ENCODE results near the gene SLC17A2.

The SLC17A2 gene, protein sequence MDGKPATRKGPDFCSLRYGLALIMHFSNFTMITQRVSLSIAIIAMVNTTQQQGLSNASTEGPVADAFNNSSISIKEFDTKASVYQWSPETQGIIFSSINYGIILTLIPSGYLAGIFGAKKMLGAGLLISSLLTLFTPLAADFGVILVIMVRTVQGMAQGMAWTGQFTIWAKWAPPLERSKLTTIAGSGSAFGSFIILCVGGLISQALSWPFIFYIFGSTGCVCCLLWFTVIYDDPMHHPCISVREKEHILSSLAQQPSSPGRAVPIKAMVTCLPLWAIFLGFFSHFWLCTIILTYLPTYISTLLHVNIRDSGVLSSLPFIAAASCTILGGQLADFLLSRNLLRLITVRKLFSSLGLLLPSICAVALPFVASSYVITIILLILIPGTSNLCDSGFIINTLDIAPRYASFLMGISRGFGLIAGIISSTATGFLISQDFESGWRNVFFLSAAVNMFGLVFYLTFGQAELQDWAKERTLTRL

DNA sequence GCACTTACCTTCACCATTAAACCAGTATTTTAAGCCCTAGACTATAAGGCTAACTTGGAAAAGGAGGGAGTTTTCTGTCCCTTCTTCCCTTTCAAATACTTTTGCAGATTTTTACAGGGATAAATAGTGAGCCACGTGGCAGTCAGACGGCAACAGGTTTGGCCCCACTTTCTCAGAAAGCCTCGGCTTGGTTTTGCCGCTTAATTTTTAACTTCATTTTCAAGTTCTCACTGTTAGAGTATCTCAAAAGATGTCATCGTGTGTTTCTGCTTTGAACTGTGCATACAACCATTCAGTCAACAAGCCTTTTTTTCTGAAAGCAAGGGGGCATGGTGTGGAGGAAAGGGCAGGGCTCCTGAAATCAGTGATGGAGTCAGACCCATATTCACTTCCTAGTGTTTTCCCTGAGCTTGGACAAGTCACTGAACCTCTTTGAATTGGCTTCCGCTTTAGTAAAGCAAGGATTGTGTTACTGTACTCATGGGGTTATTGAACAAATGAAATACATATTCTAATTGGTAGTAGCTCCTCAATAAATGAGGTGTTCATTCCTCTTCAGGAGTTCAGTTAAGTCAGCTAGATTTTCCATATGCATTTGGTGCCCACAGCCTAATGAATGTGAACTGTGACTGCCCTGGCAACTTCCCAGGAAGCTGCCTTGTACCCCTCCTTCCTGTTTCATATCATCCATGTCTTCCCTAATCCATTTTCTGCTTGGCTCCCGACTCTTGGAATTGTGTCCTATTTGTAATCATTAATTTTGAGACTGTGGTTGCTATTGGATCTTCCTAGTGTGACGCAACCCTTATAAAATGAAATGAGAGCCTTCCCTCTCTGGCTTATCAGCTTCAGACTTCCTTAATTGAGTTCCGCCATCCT, at the start of gene SLC17A2:
SLC17A2 (minus strand) TSS at position 160 of the 879 bp plus-strand sequence. CDS start 4,895 bp downstream, outside the sequence.
- Mint-ChIP-seq H3K27ac (no peak within 1 kb of the TSS), H3K27me3 (no peaks in the 10 kb centered on the region), H3K4me3 (no peak within 1 kb of the TSS), H3K4me1 (no peaks in the 10 kb centered on the region), H3K9me3 (no peaks in the 10 kb centered on the region), H3K36me3 (no peaks in the 10 kb centered on the region)

DNA sequence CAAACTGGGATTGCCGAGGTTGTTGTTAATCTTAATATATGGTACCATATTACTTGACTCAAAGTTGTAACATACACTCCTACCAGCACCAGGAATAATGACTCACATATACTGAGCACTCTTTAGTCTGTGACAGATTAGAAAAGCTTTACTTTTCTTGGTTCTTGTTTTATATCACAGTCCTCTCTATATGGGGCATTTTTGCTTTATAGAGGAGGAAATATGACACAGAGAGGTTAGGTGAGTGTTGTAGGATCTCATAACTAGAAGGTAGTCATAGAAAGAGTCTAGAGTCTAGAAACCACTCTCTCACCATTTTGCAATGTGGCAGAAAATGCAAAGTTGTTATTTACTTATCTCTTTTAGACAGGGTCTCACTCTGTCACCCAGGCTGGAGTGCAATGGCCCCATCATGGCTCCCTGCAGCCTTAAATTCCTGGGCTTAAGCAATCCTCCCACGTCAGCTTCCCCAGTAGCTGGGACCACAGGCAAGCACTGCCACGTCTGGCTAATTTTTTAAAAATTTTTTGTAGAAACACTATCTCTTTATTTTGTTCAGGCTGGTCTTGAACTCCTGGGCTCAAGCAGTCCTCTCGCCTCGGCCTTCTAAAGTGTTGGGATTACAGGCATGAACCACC, 45.6 kb upstream of the SLC17A2 start:
- H3K27ac Mint-ChIP-seq = peak overlapping the region; percentile 51
- H3K9me3 Mint-ChIP-seq = no peaks in the 10 kb centered on the region
- H3K4me3 Mint-ChIP-seq = no peak overlapping the region
- H3K27me3 Mint-ChIP-seq = no peaks in the 10 kb centered on the region
- peaks cover 43% of the 10 kb centered on the region for H3K4me1 Mint-ChIP-seq
- peaks cover 27% of the 10 kb centered on the region for H3K36me3 Mint-ChIP-seq

DNA sequence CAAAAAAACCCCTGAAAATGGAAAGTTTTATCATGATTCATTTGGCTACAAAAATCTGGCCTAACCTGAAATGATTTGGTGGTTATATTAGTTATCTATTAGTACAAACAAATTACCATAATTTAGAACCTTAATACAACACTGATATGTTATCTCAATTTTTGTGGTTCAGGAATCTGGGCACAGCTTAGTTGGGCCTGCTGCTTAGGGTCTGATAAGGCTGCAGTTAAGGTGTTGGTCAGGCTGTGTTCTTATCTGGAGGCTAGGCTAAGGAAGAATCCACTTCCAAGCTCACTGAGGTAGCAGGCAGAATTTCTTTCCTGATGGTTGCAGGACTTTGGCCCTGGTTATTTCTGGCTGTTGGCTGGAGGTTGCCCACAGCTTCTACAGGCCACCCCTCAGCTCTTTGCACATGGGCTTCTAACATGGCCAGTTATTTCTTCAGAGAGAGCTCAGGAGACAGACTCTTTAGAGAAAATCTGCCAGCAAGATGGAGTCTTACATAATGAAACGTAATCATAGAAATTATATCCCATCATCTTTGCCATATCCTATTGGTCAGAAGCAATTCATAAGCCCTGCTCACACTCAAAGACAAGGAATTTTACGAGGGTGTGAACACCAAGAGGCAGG, 43.5 kb upstream of the SLC17A2 start:
- H3K4me3 Mint-ChIP-seq = no peak overlapping the region
- H3K9me3 Mint-ChIP-seq = no peaks in the 10 kb centered on the region
- peaks cover 35% of the 10 kb centered on the region for H3K36me3 Mint-ChIP-seq
- H3K27ac Mint-ChIP-seq = no peak overlapping the region
- H3K4me1 Mint-ChIP-seq = peaks cover 55% of the 10 kb centered on the region
- no peaks in the 10 kb centered on the region for H3K27me3 Mint-ChIP-seq

DNA sequence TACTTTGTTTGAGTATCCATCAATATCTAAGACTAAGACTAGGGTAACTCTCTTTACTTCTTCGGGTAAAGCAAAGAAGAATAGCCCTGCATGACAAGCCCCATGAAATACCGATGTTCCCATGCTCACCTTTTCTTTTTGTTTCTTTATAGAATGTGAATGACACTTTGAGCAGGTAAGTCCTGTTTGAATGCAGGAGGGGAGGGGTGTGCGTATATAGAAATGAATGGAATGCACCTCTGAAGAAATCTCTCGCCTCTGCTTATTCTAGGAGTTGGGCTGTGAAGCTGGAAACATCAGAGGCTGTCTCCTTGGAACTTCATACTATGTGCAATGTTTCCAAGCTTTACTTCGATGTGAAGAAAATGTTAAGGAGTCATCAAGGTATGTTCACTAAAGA, 42.4 kb upstream of the SLC17A2 start:
- peaks cover 66% of the 10 kb centered on the region for H3K4me1 Mint-ChIP-seq
- peak overlapping the region; percentile 46 for H3K27ac Mint-ChIP-seq
- H3K36me3 Mint-ChIP-seq = peaks cover 43% of the 10 kb centered on the region
- no peak overlapping the region for H3K4me3 Mint-ChIP-seq
- no peaks in the 10 kb centered on the region for H3K27me3 Mint-ChIP-seq
- H3K9me3 Mint-ChIP-seq = no peaks in the 10 kb centered on the region

DNA sequence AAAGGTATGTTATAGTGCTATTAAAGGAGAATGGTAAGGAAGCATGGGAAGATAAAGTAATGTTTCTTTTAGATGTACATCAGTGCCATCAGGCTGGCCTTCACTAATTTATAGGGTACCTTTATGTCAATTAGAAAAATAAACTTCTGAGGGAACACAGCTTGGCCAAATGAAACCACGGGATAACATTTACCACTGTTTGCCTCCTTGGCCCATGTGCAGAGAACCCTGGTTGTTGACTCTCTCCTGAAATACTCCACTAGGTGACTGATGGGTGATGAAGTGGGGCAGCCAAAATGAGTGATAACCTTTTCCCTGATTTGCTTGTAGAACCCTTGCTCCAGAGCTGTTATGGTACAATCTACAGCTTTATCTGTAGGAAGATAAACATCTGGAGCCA, 41.6 kb upstream of the SLC17A2 start:
- Mint-ChIP-seq H3K27me3 (no peaks in the 10 kb centered on the region), H3K4me1 (peaks cover 74% of the 10 kb centered on the region), H3K36me3 (peaks cover 48% of the 10 kb centered on the region), H3K4me3 (no peak overlapping the region), H3K9me3 (no peaks in the 10 kb centered on the region), H3K27ac (peak overlapping the region; percentile 66)

DNA sequence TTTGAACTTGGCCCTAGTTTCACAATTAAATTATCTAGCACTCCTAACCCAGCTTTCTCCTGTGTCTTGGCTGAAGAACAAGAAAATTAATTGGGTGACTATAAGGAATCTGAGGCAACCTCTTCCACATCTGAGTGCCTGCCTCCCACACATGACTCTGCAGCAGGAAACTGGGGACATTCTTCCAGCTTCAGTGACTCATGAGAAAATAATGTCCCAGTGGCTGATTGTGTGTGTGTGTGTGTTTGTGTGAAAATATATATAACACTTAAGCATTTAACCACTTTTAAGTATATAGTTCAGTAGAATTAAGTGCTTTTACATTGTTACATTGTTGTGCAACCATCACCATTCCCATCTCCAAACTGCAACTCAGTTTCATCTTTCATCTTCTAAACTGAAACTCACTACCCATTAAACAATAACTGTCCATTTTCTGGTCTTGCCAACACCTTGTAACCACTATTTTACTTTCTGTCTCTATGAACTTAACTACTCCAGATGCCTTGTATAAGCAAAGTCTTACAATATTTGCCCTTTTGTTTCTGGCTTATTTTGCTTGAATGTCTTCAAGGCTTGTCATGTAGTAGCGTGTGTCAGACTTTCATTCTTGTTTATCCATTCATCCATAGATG, 40.8 kb upstream of the SLC17A2 start:
- H3K36me3 Mint-ChIP-seq = peaks cover 51% of the 10 kb centered on the region
- no peaks in the 10 kb centered on the region for H3K9me3 Mint-ChIP-seq
- peaks cover 75% of the 10 kb centered on the region for H3K4me1 Mint-ChIP-seq
- H3K4me3 Mint-ChIP-seq = peak overlapping the region; percentile 0
- H3K27me3 Mint-ChIP-seq = no peaks in the 10 kb centered on the region
- peak overlapping the region; percentile 76 for H3K27ac Mint-ChIP-seq

DNA sequence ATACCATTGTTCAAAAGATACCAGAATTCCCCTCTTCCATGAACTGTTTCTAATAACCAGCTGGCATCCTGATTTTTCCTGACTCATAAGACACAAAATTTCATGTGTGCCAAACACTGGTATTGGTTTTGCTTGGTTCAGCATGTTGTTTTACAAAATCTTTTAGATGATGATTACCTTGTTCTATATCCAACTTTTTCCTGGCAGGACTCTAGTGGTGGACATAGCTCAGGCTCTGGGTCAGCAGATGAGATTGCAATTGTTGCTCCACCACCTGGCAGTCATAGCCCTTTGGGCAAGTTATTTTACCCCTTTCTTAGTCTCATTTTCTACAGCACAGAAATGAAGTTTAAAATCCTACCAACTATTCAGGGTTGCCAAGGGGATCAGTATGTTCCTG, 38.3 kb upstream of the SLC17A2 start:
- H3K27me3 Mint-ChIP-seq = no peaks in the 10 kb centered on the region
- peak overlapping the region; percentile 52 for H3K27ac Mint-ChIP-seq
- no peaks in the 10 kb centered on the region for H3K9me3 Mint-ChIP-seq
- H3K36me3 Mint-ChIP-seq = peaks cover 46% of the 10 kb centered on the region
- peaks cover 90% of the 10 kb centered on the region for H3K4me1 Mint-ChIP-seq
- H3K4me3 Mint-ChIP-seq = peak overlapping the region; percentile 58

DNA sequence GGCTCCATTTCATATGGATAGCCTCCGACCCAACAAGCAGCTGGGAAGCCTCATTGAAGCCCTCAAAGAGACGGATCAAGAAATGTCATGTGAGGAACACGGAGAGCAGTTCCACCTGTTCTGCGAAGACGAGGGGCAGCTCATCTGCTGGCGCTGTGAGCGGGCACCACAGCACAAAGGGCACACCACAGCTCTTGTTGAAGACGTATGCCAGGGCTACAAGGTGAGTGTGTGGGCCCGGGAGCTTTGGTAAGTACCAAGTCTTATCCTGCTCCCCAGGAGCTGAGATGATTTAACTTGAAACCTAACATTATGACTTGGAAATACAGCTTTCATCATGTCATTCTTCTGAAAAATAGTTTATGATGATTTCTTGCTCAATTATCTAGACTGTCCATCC, 36.2 kb upstream of the SLC17A2 start:
- Mint-ChIP-seq H3K4me1 (peaks cover 91% of the 10 kb centered on the region), H3K9me3 (no peaks in the 10 kb centered on the region), H3K36me3 (peaks cover 36% of the 10 kb centered on the region), H3K27me3 (no peaks in the 10 kb centered on the region), H3K27ac (no peak overlapping the region), H3K4me3 (peak overlapping the region; percentile 74)

DNA sequence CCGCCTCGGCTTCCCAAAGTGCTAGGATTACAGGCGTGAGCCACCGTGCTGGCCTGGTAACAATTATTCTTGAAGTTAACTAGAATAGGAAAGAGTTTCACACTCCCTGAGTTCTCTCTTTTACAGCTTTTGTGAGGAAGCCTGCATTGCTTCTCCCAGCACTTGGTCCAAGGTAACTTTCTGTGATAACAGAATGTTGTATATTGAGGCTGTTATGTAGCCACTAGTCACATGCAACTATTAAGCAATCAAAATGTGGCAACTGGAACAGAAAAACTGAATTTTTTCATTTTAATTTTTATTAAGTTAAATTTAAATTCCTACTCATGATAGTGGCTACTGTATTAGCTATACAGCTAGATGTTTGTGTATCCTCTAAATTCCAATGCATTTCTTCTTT, 34.6 kb upstream of the SLC17A2 start:
- H3K36me3 Mint-ChIP-seq = peaks cover 27% of the 10 kb centered on the region
- H3K4me1 Mint-ChIP-seq = peaks cover 92% of the 10 kb centered on the region
- H3K9me3 Mint-ChIP-seq = no peaks in the 10 kb centered on the region
- no peaks in the 10 kb centered on the region for H3K27me3 Mint-ChIP-seq
- H3K27ac Mint-ChIP-seq = no peak overlapping the region
- peak overlapping the region; percentile 72 for H3K4me3 Mint-ChIP-seq

DNA sequence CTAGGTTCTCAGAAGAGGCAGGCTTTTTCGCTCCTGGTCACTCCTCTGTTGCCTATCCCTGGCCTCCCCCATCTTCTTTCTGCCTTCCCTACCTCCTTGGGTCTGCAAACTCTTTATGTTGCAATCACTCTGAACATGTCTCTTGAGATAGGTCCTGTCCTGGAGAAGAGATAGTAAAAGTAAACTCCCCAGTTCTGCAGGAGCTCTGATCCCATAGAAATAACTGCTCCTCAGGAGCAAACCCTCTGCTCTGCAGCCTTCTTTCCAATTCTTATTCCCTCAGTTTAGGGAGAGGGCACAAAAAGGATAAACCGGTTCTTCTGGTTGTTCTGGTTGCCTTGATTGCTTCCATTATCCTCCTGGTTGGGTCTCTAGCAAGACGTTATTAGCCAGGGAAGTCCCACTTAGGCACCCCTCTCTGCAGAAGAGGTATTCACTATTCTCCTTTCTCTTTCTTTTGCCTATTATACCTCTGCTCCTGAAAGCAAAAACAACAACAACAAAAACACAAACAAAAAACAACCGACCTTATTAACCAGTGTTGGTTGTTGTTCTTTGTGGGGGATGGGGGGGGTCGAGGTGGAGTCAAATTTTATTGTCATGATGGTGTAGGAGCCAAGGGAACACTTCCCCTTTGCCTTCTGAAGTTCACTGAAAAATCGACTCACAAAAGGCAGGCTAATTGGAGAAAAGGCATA, 33.1 kb upstream of the SLC17A2 start:
- Mint-ChIP-seq H3K4me3 (peak overlapping the region; percentile 99), H3K9me3 (no peaks in the 10 kb centered on the region), H3K27me3 (no peaks in the 10 kb centered on the region), H3K27ac (peak overlapping the region; percentile 86), H3K4me1 (peaks cover 96% of the 10 kb centered on the region), H3K36me3 (peaks cover 23% of the 10 kb centered on the region)

DNA sequence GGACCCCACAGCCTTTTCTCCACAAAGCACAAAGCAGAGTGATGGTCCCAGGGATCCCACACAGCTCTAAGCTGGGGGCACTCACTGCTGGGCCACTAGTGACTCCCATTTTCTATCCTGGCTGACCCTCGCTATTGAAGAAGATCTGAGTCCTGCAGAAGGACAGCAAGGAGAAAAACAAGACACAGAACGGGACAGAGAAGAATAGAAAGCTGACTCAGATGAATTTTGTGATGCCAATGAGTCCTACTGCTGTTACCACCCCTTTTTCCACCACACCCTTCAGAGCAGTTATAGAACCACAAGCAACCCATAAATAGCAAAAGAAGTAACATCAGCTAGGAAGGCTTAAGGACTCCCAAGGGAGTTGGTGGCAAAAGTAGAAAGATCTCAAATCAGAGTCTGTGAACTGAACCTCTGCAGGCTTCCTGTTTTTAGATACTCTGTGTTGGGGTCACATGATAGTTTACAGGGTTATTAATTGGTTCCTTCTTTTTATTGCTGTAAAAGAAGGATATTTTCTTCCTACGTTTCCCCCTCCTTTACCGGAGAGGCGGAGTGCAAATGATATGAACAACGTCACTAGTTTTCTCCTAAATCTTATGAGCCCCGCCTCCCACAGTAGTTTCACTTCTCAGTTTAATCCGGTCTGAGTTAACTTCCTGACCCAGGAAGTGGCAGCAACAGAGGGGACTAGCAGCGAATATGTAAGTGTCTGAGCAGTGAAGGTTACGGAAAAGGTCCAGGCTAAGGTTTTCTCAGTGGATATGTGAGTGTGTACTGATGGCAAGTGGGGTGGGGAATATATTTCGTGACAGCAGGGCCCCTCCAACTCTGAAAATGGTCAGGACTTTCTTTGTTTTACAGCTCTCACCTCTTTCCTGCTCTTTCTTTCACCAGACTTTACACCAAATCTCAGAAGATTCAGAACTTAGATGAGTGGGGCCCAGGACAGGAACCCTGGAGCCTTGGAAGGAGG, 31.9 kb upstream of the SLC17A2 start, which contains the start of gene TRIM38:
TRIM38 (plus strand) TSS at position 654 of the 979 bp plus-strand sequence. CDS start 3,721 bp downstream, outside the sequence.
- H3K4me1 Mint-ChIP-seq = peaks cover 90% of the 10 kb centered on the region
- H3K27me3 Mint-ChIP-seq = no peaks in the 10 kb centered on the region
- H3K9me3 Mint-ChIP-seq = no peaks in the 10 kb centered on the region
- peak within 1 kb of the TSS; percentile 99 for H3K4me3 Mint-ChIP-seq
- H3K36me3 Mint-ChIP-seq = peaks cover 15% of the 10 kb centered on the region
- H3K27ac Mint-ChIP-seq = peak within 1 kb of the TSS; percentile 99

DNA sequence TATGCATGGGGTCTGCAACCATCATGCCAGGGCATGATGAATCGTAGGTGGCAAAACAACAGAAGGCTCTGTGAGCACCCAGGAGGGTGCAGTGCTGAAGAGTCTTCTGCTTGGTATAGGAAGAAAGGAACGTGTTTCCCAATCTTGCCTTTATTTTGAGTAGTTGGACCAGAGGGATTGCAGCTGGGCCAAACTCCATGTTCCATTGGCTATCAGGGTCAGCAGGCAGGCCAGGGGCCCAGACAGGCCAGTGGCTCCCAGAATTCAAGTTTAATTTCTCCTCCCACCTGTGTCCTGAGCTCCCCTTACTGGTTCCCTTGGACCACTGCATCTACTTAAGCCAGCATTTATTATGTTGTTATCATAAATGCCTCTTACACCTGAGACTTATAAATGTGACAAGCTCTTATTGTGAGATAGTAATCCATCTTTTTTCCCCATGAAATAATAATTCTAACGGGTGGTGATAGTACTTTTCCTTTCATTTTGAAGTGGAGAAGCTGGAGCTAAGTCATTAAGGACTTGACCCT, 31.2 kb upstream of the SLC17A2 start:
- H3K27ac Mint-ChIP-seq = peak overlapping the region; percentile 99
- peaks cover 9% of the 10 kb centered on the region for H3K36me3 Mint-ChIP-seq
- peak overlapping the region; percentile 99 for H3K4me3 Mint-ChIP-seq
- no peaks in the 10 kb centered on the region for H3K27me3 Mint-ChIP-seq
- no peaks in the 10 kb centered on the region for H3K9me3 Mint-ChIP-seq
- peaks cover 83% of the 10 kb centered on the region for H3K4me1 Mint-ChIP-seq

DNA sequence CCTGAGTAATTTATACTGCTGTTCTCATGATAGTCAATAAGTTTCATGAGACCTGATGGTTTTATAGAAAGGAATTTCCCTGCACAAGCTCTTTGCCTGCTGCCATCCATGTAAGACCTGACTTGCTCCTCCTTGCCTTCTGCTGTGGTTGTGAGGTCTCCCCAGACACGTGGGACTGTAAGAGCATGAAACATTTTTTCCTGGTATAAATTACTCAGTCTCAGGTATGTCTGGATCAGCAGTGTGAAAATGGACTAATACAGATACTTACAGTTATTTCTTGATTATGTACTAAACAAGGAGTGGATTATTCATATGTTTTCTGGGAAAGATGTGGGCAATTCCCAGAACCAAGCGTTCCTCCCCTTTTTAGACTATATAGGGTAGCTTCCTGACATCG, 30.2 kb upstream of the SLC17A2 start:
- Mint-ChIP-seq H3K36me3 (peaks cover 4% of the 10 kb centered on the region), H3K27me3 (no peaks in the 10 kb centered on the region), H3K27ac (peak overlapping the region; percentile 99), H3K4me3 (peak overlapping the region; percentile 99), H3K4me1 (peaks cover 73% of the 10 kb centered on the region), H3K9me3 (no peaks in the 10 kb centered on the region)
